ENCODE measurements around the gene TEX51. TPM values are rescaled to one million over a fixed set of nuclear protein-coding genes. Genes with fewer than 3 reads are reported as not detected.

TEX51 gene
- total RNA-seq, 1 donor from 2014 or later = not detected

GRCh38 chr2:126891681-126892500 is 6.8 kb upstream of the TEX51 start:
- H3K27ac Mint-ChIP-seq (ENCODE audit: unreplicated experiment) = no peak overlapping the region
- no peak for DNase-seq (ENCODE audit: low read depth, low spot score)
- H3K9me3 Mint-ChIP-seq = no peaks in the 10 kb centered on the region
- H3K36me3 Mint-ChIP-seq (ENCODE audit: low read depth) = no peaks in the 10 kb centered on the region
- no peaks in the 10 kb centered on the region for H3K27me3 Mint-ChIP-seq (ENCODE audit: low read depth)
- H3K4me3 Mint-ChIP-seq = no peak overlapping the region
- H3K4me1 Mint-ChIP-seq = no peaks in the 10 kb centered on the region
- no peak for TF ChIP-seq CTCF (conservative IDR thresholded peaks at IDR 0.05)

GRCh38 chr2:126893153-126893552 is 5.5 kb upstream of the TEX51 start:
- Mint-ChIP-seq H3K4me1 (no peaks in the 10 kb centered on the region), H3K27ac (ENCODE audit: unreplicated experiment) (no peak overlapping the region), H3K36me3 (ENCODE audit: low read depth) (no peaks in the 10 kb centered on the region), H3K27me3 (ENCODE audit: low read depth) (no peaks in the 10 kb centered on the region), H3K4me3 (no peak overlapping the region), H3K9me3 (no peaks in the 10 kb centered on the region)
- TF ChIP-seq CTCF (conservative IDR thresholded peaks at IDR 0.05) = no peak
- DNase-seq (ENCODE audit: low read depth, low spot score) = no peak

- H3K27ac Mint-ChIP-seq (ENCODE audit: unreplicated experiment) = no peak overlapping the region
- H3K27me3 Mint-ChIP-seq (ENCODE audit: low read depth) = no peaks in the 10 kb centered on the region
- no peaks in the 10 kb centered on the region for H3K9me3 Mint-ChIP-seq
- DNase-seq (ENCODE audit: low read depth, low spot score) = no peak
- H3K4me3 Mint-ChIP-seq = no peak overlapping the region
- no peaks in the 10 kb centered on the region for H3K36me3 Mint-ChIP-seq (ENCODE audit: low read depth)
- no peaks in the 10 kb centered on the region for H3K4me1 Mint-ChIP-seq
- TF ChIP-seq CTCF (conservative IDR thresholded peaks at IDR 0.05) = no peak
These were observed 5.1 kb upstream of the TEX51 start for GRCh38 chr2:126893606-126894005.

- H3K27me3 Mint-ChIP-seq (ENCODE audit: low read depth) = no peaks in the 10 kb centered on the region
- no peak for TF ChIP-seq CTCF (conservative IDR thresholded peaks at IDR 0.05)
- H3K9me3 Mint-ChIP-seq = no peaks in the 10 kb centered on the region
- no peaks in the 10 kb centered on the region for H3K36me3 Mint-ChIP-seq (ENCODE audit: low read depth)
- no peak overlapping the region for H3K27ac Mint-ChIP-seq (ENCODE audit: unreplicated experiment)
- no peaks in the 10 kb centered on the region for H3K4me1 Mint-ChIP-seq
- H3K4me3 Mint-ChIP-seq = no peak overlapping the region
- no peak for DNase-seq (ENCODE audit: low read depth, low spot score)
These were observed 4.6 kb upstream of the TEX51 start for GRCh38 chr2:126894082-126894481.

- Mint-ChIP-seq H3K27ac (ENCODE audit: unreplicated experiment) (no peak overlapping the region), H3K4me1 (no peaks in the 10 kb centered on the region), H3K36me3 (ENCODE audit: low read depth) (no peaks in the 10 kb centered on the region), H3K4me3 (no peak overlapping the region), H3K27me3 (ENCODE audit: low read depth) (no peaks in the 10 kb centered on the region), H3K9me3 (no peaks in the 10 kb centered on the region)
- DNase-seq (ENCODE audit: low read depth, low spot score) = no peak
- TF ChIP-seq CTCF (conservative IDR thresholded peaks at IDR 0.05) = no peak
These were observed 4.0 kb upstream of the TEX51 start for GRCh38 chr2:126894585-126895182.

Data from neural crest cell (in vitro differentiated cells).